Measurements from ENCODE around the gene DCTN4.

DNA sequence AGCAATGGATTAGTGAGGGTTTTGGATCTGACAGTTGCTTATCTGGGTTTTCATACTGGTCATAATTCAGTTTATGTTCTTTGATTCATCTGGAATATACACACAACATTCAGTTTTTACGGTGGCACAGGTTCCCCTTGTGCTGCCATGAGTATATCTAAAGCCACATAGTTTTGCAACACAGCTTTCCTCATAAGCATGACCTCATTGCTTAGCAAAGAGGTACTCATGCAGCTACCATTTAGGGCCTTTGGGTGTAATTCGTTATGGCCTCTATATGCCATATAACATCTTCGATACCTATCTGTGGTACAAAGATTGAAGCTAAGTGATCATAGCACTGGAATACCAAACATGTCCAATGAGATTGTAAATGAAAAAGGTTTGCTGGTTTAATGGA lies 55.1 kb downstream of the DCTN4 start:
- TF ChIP-seq EZH2phosphoT487 (conservative IDR thresholded peaks at IDR 0.05; ENCODE audit: low read length), result no peak
- TF ChIP-seq, protein P1, sequence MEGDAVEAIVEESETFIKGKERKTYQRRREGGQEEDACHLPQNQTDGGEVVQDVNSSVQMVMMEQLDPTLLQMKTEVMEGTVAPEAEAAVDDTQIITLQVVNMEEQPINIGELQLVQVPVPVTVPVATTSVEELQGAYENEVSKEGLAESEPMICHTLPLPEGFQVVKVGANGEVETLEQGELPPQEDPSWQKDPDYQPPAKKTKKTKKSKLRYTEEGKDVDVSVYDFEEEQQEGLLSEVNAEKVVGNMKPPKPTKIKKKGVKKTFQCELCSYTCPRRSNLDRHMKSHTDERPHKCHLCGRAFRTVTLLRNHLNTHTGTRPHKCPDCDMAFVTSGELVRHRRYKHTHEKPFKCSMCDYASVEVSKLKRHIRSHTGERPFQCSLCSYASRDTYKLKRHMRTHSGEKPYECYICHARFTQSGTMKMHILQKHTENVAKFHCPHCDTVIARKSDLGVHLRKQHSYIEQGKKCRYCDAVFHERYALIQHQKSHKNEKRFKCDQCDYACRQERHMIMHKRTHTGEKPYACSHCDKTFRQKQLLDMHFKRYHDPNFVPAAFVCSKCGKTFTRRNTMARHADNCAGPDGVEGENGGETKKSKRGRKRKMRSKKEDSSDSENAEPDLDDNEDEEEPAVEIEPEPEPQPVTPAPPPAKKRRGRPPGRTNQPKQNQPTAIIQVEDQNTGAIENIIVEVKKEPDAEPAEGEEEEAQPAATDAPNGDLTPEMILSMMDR (IDR thresholded peaks at IDR 0.05; ENCODE audit: insufficient read depth, low read length, poor library complexity, severe bottlenecking), result no peak

Measured in SU-DHL-6 (cell line).